Osteoblast (primary cell): ENCODE measurements around the gene OPA3. TPM values are rescaled to one million over a fixed set of nuclear protein-coding genes. Genes with fewer than 3 reads are reported as not detected.

Experiments
- DNase-seq: peaks from one replicate; pipeline ENCODE4 v3.0.0; 2011; ENCODE audit warnings: low spot score, mixed read lengths; ENCODE audit not compliant: insufficient read length; ENCODE audit errors: missing footprints
- H2AFZ ChIP-seq: 2 replicates; pipeline ENCODE4 v1.6.0; 2011; ENCODE audit warnings: mild to moderate bottlenecking, low read length
- H3K27ac ChIP-seq: 2 replicates; pipeline ENCODE4 v1.5.1; 2011; ENCODE audit warnings: mild to moderate bottlenecking, low read depth, low read length, moderate library complexity
- H3K27me3 ChIP-seq: 2 replicates; pipeline ENCODE4 v1.6.0; 2012; ENCODE audit warnings: mild to moderate bottlenecking, control low read depth, inconsistent platforms, low read length, moderate library complexity; ENCODE audit not compliant: insufficient read depth
- H3K36me3 ChIP-seq: 2 replicates; pipeline ENCODE4 v1.5.1; 2011; ENCODE audit warnings: mild to moderate bottlenecking, low read length, control low read depth, moderate library complexity; ENCODE audit not compliant: insufficient read depth
- H3K4me1 ChIP-seq: 2 replicates; pipeline ENCODE4 v1.5.1; 2011; ENCODE audit warnings: mild to moderate bottlenecking, low read length, control low read depth, moderate library complexity; ENCODE audit not compliant: insufficient read depth
- H3K4me2 ChIP-seq: 2 replicates; pipeline ENCODE4 v1.6.0; 2011; ENCODE audit warnings: mild to moderate bottlenecking, low read length; ENCODE audit not compliant: insufficient read depth
- H3K4me3 ChIP-seq: fragments of 200-600 bp; sonication (generic); 3 replicates; pipeline ENCODE4 v1.5.1; 2012; ENCODE audit warnings: mild to moderate bottlenecking, low read length, inconsistent platforms; ENCODE audit not compliant: insufficient read depth
- H3K79me2 ChIP-seq: 2 replicates; pipeline ENCODE4 v1.6.0; 2012; ENCODE audit warnings: mild to moderate bottlenecking, low read length, control low read depth, inconsistent platforms; ENCODE audit not compliant: insufficient read depth
- H3K9me3 ChIP-seq: 2 replicates; pipeline ENCODE4 v1.5.1; 2011; ENCODE audit warnings: low read depth, low read length, control low read depth
- H4K20me1 ChIP-seq: 2 replicates; pipeline ENCODE4 v1.6.0; 2012; ENCODE audit warnings: mild to moderate bottlenecking, low read length, control low read depth; ENCODE audit not compliant: insufficient read depth
- total RNA-seq: library from RNA; depleted of rRNA; stranded (reverse); fragments of >200 nt; gene quantifications from 2 replicates; pipeline ENCODE4 v1.2.3, GENCODE V29; 2012
- TF ChIP-seq, protein P1 (sequence below): IDR thresholded peaks from 2 replicates; pipeline ENCODE4 v1.5.1; 2011; ENCODE audit warnings: mild to moderate bottlenecking, low read depth, low read length, moderate library complexity; ENCODE audit errors: extremely low read depth

The OPA3 gene
- total RNA-seq, 1 donor = 7.6 TPM

DNA sequence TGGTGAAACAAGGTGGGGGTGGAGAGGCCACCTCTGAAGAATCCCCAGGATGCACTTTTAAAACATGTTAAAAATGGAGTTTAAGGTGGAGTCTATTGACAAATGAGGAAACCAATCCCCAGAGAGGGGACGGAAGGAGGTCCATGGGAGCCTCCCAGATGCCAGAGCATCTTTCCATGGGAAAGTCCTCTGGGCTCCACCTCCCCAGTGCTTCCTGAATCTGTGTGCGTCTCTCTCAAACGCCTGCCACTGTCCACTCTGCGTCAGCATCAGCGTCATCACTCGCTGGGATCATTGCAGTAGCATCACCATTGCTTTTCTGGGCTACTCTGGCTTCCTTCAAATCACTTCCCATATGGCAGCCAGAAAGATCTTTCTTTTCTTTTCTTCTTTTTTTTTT lies 11.2 kb upstream of the OPA3 start:
- Histone ChIP-seq H3K9me3 (no peaks in the 10 kb centered on the region), H3K36me3 (no peaks in the 10 kb centered on the region), H3K27me3 (peaks cover 32% of the 10 kb centered on the region), H2AFZ (no peak overlapping the region), H3K27ac (no peak overlapping the region), H4K20me1 (no peaks in the 10 kb centered on the region), H3K4me3 (no peak overlapping the region), H3K4me2 (no peak overlapping the region), H3K79me2 (no peaks in the 10 kb centered on the region), H3K4me1 (peaks cover 7% of the 10 kb centered on the region)
- TF ChIP-seq, protein P1, sequence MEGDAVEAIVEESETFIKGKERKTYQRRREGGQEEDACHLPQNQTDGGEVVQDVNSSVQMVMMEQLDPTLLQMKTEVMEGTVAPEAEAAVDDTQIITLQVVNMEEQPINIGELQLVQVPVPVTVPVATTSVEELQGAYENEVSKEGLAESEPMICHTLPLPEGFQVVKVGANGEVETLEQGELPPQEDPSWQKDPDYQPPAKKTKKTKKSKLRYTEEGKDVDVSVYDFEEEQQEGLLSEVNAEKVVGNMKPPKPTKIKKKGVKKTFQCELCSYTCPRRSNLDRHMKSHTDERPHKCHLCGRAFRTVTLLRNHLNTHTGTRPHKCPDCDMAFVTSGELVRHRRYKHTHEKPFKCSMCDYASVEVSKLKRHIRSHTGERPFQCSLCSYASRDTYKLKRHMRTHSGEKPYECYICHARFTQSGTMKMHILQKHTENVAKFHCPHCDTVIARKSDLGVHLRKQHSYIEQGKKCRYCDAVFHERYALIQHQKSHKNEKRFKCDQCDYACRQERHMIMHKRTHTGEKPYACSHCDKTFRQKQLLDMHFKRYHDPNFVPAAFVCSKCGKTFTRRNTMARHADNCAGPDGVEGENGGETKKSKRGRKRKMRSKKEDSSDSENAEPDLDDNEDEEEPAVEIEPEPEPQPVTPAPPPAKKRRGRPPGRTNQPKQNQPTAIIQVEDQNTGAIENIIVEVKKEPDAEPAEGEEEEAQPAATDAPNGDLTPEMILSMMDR = no peak
- peak; percentile 71 for DNase-seq

GRCh38 chr19:45593520-45593919 lies 8.9 kb upstream of the OPA3 start:
- Histone ChIP-seq H3K36me3 (no peaks in the 10 kb centered on the region), H3K27ac (no peak overlapping the region), H3K9me3 (no peaks in the 10 kb centered on the region), H3K4me1 (peaks cover 7% of the 10 kb centered on the region), H2AFZ (no peak overlapping the region), H3K27me3 (peaks cover 9% of the 10 kb centered on the region), H3K79me2 (no peaks in the 10 kb centered on the region), H3K4me3 (no peak overlapping the region), H4K20me1 (no peaks in the 10 kb centered on the region), H3K4me2 (no peak overlapping the region)
- DNase-seq = peak; percentile 32
- TF ChIP-seq, protein P1 = no peak

GRCh38 chr19:45592366-45592765 lies 7.8 kb upstream of the OPA3 start:
- no peak overlapping the region for H3K4me3 ChIP-seq
- H3K79me2 ChIP-seq = no peaks in the 10 kb centered on the region
- no peaks in the 10 kb centered on the region for H4K20me1 ChIP-seq
- H3K27ac ChIP-seq = no peak overlapping the region
- H3K4me1 ChIP-seq = no peaks in the 10 kb centered on the region
- H2AFZ ChIP-seq = no peak overlapping the region
- no peak for DNase-seq
- no peak overlapping the region for H3K4me2 ChIP-seq
- H3K9me3 ChIP-seq = no peaks in the 10 kb centered on the region
- TF ChIP-seq, protein P1 = no peak
- no peaks in the 10 kb centered on the region for H3K27me3 ChIP-seq
- no peaks in the 10 kb centered on the region for H3K36me3 ChIP-seq

DNA sequence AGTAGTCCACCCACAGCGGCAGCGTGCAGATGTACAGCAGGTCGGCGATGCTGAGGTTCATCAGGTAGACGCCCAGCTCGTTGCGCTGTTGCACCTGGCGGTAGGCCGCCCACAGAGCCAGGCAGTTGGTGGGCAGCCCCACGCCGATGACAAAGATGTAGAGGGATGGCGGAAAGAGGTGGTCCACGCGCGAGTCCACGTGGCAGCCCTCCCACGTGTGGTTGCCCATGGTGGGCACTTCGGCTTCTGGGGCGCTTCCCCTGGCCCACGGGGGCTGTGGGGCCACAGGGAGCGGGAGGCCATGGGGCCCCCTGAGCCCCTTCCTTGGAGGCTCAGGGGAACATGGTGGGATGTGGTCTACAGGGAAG lies 7.0 kb upstream of the OPA3 start:
- H3K4me1 ChIP-seq = no peaks in the 10 kb centered on the region
- H3K4me2 ChIP-seq = no peak overlapping the region
- no peak overlapping the region for H2AFZ ChIP-seq
- no peaks in the 10 kb centered on the region for H3K36me3 ChIP-seq
- H3K27ac ChIP-seq = no peak overlapping the region
- no peak for DNase-seq
- no peak overlapping the region for H3K4me3 ChIP-seq
- no peaks in the 10 kb centered on the region for H3K27me3 ChIP-seq
- no peaks in the 10 kb centered on the region for H3K9me3 ChIP-seq
- TF ChIP-seq, protein P1 = no peak
- no peaks in the 10 kb centered on the region for H4K20me1 ChIP-seq
- H3K79me2 ChIP-seq = no peaks in the 10 kb centered on the region
